Thoracic aorta (tissue), 2 donors: ENCODE data around the gene ISLR. TPM values are rescaled to one million over a fixed set of nuclear protein-coding genes. Genes with fewer than 3 reads are reported as not detected.

Experiments
- ATAC-seq: fragments of 150-250 bp; one replicate; pipeline ENCODE4 v1.8.0; 2017; ENCODE audit warnings: low read depth; ENCODE audit not compliant: insufficient number of reproducible peaks, low FRiP score
- DNase-seq: peaks from one replicate; pipeline ENCODE4 v3.0.0-alpha.2; 2020; ENCODE audit warnings: low spot score
- H3K27ac ChIP-seq, 2 donors: fragments of 200-600 bp; sonication (generic); 1 replicate in 1 of 2; 2 replicates in 1 of 2; pipeline ENCODE4 v1.5.1; 2016; ENCODE audit warnings: mild to moderate bottlenecking in 2 of 2, moderate library complexity in 2 of 2
- H3K27me3 ChIP-seq: fragments of 200-600 bp; sonication (generic); replicated peaks from 2 replicates; pipeline ENCODE4 v1.6.0; 2016; ENCODE audit warnings: mild to moderate bottlenecking; ENCODE audit not compliant: insufficient read depth
- H3K36me3 ChIP-seq: fragments of 200-600 bp; sonication (generic); one replicate; pipeline ENCODE4 v1.5.1; 2016
- H3K4me1 ChIP-seq, 2 donors: fragments of 200-600 bp; sonication (generic); 1 replicate in 1 of 2; 2 replicates in 1 of 2; pipeline versions ENCODE4 v1.5.1 to v1.6.0; 2016; ENCODE audit warnings: low read depth in 2 of 2, mild to moderate bottlenecking in 1 of 2; ENCODE audit not compliant: control insufficient read depth in 1 of 2
- H3K4me3 ChIP-seq: fragments of 200-600 bp; sonication (generic); 2 replicates; pipeline ENCODE4 v1.5.1; 2016; ENCODE audit warnings: mild to moderate bottlenecking
- H3K9me3 ChIP-seq: fragments of 200-600 bp; sonication (generic); 2 replicates; pipeline ENCODE4 v1.5.1; 2016
- CTCF ChIP-seq: fragments of 200-600 bp; sonication (generic); IDR thresholded peaks from one replicate; pipeline ENCODE4 v1.5.1; 2019; ENCODE audit warnings: antibody characterized with exemption
- total RNA-seq, 2 donors: library from RNA; depleted of rRNA; stranded (reverse); fragments of >200 nt; gene quantifications; one replicate each; pipeline versions ENCODE4 v1.1.0 to v1.2.3, GENCODE V29; 2016

Gene ISLR
- total RNA-seq, 2 donors from 2014 or later, result 76.8 to 323 TPM

GRCh38 chr15:74178326-74179100, 5.0 kb downstream of the ISLR start:
- no peak overlapping the region for H3K4me3 ChIP-seq
- no peaks in the 10 kb centered on the region for H3K9me3 ChIP-seq
- ATAC-seq, result no peak
- H3K27me3 ChIP-seq, result no peaks in the 10 kb centered on the region
- no peak for DNase-seq
- H3K36me3 ChIP-seq, result no peaks in the 10 kb centered on the region
- H3K27ac ChIP-seq, result peak overlapping the region; percentile 68 to 87
- peaks cover 35 to 70% of the 10 kb centered on the region in 2 donors for H3K4me1 ChIP-seq
- no peak for TF ChIP-seq CTCF

GRCh38 chr15:74179101-74179841, 5.8 kb downstream of the ISLR start:
- Histone ChIP-seq H3K27ac (peak overlapping the region; percentile 68 to 87), H3K4me1 (peaks cover 35 to 63% of the 10 kb centered on the region in 2 donors), H3K27me3 (no peaks in the 10 kb centered on the region), H3K4me3 (no peak overlapping the region), H3K9me3 (no peaks in the 10 kb centered on the region), H3K36me3 (no peaks in the 10 kb centered on the region)
- ATAC-seq (peak; percentile 82), DNase-seq (peak; percentile 77)
- TF ChIP-seq CTCF, result no peak

- Histone ChIP-seq H3K36me3 (no peaks in the 10 kb centered on the region), H3K9me3 (no peaks in the 10 kb centered on the region), H3K4me1 (peaks cover 35 to 53% of the 10 kb centered on the region in 2 donors), H3K27me3 (no peaks in the 10 kb centered on the region), H3K4me3 (no peak overlapping the region), H3K27ac (peak overlapping the region; percentile 25 to 87)
- DNase-seq (no peak), ATAC-seq (peak; percentile 2)
- TF ChIP-seq CTCF, result no peak
Measured at GRCh38 chr15:74179983-74180880, 6.7 kb downstream of the ISLR start.

- Histone ChIP-seq H3K27me3 (no peaks in the 10 kb centered on the region), H3K27ac (no peak overlapping the region), H3K4me1 (peaks cover 35 to 45% of the 10 kb centered on the region in 2 donors), H3K36me3 (no peaks in the 10 kb centered on the region), H3K4me3 (no peak overlapping the region), H3K9me3 (no peaks in the 10 kb centered on the region)
- no peak for DNase-seq
- TF ChIP-seq CTCF, result no peak
- ATAC-seq, result no peak
Measured at GRCh38 chr15:74180881-74181602, 7.5 kb downstream of the ISLR start.
